GM23338 (cell line): Measurements from ENCODE around the gene TNFRSF8. TPM values are rescaled to one million over a fixed set of nuclear protein-coding genes. Genes with fewer than 3 reads are reported as not detected.

Experiments
- ATAC-seq: fragments of 200-7000 bp; cut with Tn5 transposase; 3 replicates; pipeline ENCODE4 v1.9.1; 2020
- DNase-seq: peaks from one replicate; pipeline ENCODE4 v3.0.0-alpha.2; 2015; ENCODE audit warnings: low spot score
- H2AFZ ChIP-seq: fragments of 200-600 bp; sonication (generic); 2 replicates; pipeline ENCODE4 v1.8.0; 2016; ENCODE audit warnings: antibody characterized with exemption, mild to moderate bottlenecking, moderate library complexity
- H3F3A ChIP-seq: fragments of 200-600 bp; sonication (generic); replicated peaks from 2 replicates; pipeline ENCODE4 v1.8.0; 2017; ENCODE audit warnings: antibody characterized with exemption, mixed run types, low read depth
- H3K27ac ChIP-seq: fragments of 200-600 bp; sonication (generic); 2 replicates; pipeline ENCODE4 v1.6.1; 2016; ENCODE audit warnings: low read depth
- H3K27me3 ChIP-seq: fragments of 200-600 bp; sonication (generic); 2 replicates; pipeline ENCODE4 v1.8.0; 2016; ENCODE audit warnings: mild to moderate bottlenecking, mixed run types, moderate library complexity; ENCODE audit not compliant: insufficient read depth
- H3K36me3 ChIP-seq: fragments of 200-600 bp; sonication (generic); 2 replicates; pipeline ENCODE4 v1.8.0; 2016; ENCODE audit warnings: mild to moderate bottlenecking; ENCODE audit not compliant: insufficient read depth
- H3K4me1 ChIP-seq: fragments of 200-600 bp; sonication (generic); 2 replicates; pipeline ENCODE4 v1.8.0; 2016; ENCODE audit warnings: mild to moderate bottlenecking, moderate library complexity; ENCODE audit not compliant: insufficient read depth
- H3K4me2 ChIP-seq: fragments of 200-600 bp; sonication (generic); 2 replicates; pipeline ENCODE4 v1.7.1; 2017; ENCODE audit warnings: mixed run types
- H3K4me3 ChIP-seq: fragments of 200-600 bp; sonication (generic); 2 replicates; pipeline ENCODE4 v1.6.1; 2016; ENCODE audit warnings: mixed run types
- H3K79me2 ChIP-seq: fragments of 200-600 bp; sonication (generic); replicated peaks from 2 replicates; pipeline ENCODE4 v1.8.0; 2017; ENCODE audit warnings: mild to moderate bottlenecking; ENCODE audit not compliant: insufficient read depth
- H3K9me2 ChIP-seq: fragments of 200-600 bp; sonication (generic); 2 replicates; pipeline ENCODE4 v1.8.0; 2017; ENCODE audit not compliant: insufficient read depth
- H4K20me1 ChIP-seq: fragments of 200-600 bp; sonication (generic); replicated peaks from 2 replicates; pipeline ENCODE4 v1.8.0; 2017; ENCODE audit warnings: mild to moderate bottlenecking; ENCODE audit not compliant: insufficient read depth
- H3K27ac Mint-ChIP-seq: 2 replicates; pipeline ENCODE4 v1.8.0; 2020; ENCODE audit warnings: inconsistent platforms, mild to moderate bottlenecking, moderate library complexity, mixed read lengths
- H3K27me3 Mint-ChIP-seq: 3 replicates; pipeline ENCODE4 v1.8.0; 2022; ENCODE audit warnings: low read depth, mild to moderate bottlenecking, moderate library complexity, mixed read lengths, inconsistent platforms; ENCODE audit not compliant: insufficient read depth, poor library complexity
- H3K36me3 Mint-ChIP-seq: 3 replicates; pipeline ENCODE4 v1.8.0; 2021; ENCODE audit warnings: low read depth, mild to moderate bottlenecking, inconsistent platforms, moderate library complexity, mixed read lengths
- H3K4me1 Mint-ChIP-seq: 3 replicates; pipeline ENCODE4 v1.8.0; 2020; ENCODE audit warnings: mild to moderate bottlenecking, inconsistent platforms, mixed read lengths
- H3K4me3 Mint-ChIP-seq: 3 replicates; pipeline ENCODE4 v1.8.0; 2021; ENCODE audit warnings: moderate library complexity, mild to moderate bottlenecking, inconsistent platforms, mixed read lengths
- H3K9me3 Mint-ChIP-seq: 3 replicates; pipeline ENCODE4 v1.8.0; 2020; ENCODE audit warnings: moderate library complexity, mild to moderate bottlenecking, inconsistent platforms, mixed read lengths
- CREB1 ChIP-seq: fragments of 250-450 bp; sonication (Bioruptor Pico); IDR thresholded peaks from 2 replicates; pipeline ENCODE4 v1.5.0; 2020; ENCODE audit warnings: low read depth, mild to moderate bottlenecking, moderate library complexity
- EZH2 ChIP-seq: fragments of 200-600 bp; sonication (generic); IDR thresholded peaks from one replicate; pipeline ENCODE4 v1.8.0; 2017; ENCODE audit warnings: antibody characterized with exemption, mild to moderate bottlenecking, low read depth; ENCODE audit not compliant: unreplicated experiment
- JUNB ChIP-seq: IDR thresholded peaks from one replicate; pipeline ENCODE4 v1.6.1; 2016; ENCODE audit warnings: antibody characterized with exemption; ENCODE audit not compliant: unreplicated experiment
- NANOG ChIP-seq: IDR thresholded peaks from 2 replicates; pipeline ENCODE4 v1.6.1; 2016; ENCODE audit warnings: antibody characterized with exemption, borderline replicate concordance
- polyA plus RNA-seq: library from polyadenylated mRNA; unstranded; fragments of >200 nt; fragmentation: Nextera tagmentation; extraction: Ambion mirVana; gene quantifications from 2 replicates; pipeline ENCODE4 v1.2.1, GENCODE V29; 2016
- total RNA-seq: library from RNA; depleted of rRNA; stranded (reverse); fragments of >200 nt; shearing (Covaris generic); gene quantifications from 2 replicates; pipeline ENCODE4 v1.2.3, GENCODE V29; 2014
- TF ChIP-seq, protein P1 (sequence below): fragments of 250-450 bp; sonication (Bioruptor Pico); IDR thresholded peaks from 2 replicates; pipeline ENCODE4 v1.5.0; 2020; ENCODE audit warnings: mild to moderate bottlenecking, moderate library complexity
- TF ChIP-seq, protein P2 (sequence below), 2 experiments: fragments of 200-600 bp in 1 of 2; sonication (generic) in 1 of 2; conservative IDR thresholded peaks; 2 replicates each; pipeline versions ENCODE4 v1.5.1 to v1.6.1; 2016 to 2017; ENCODE audit warnings: antibody characterized with exemption in 2 of 2, low read depth in 2 of 2, mild to moderate bottlenecking in 2 of 2, moderate library complexity in 1 of 2
- TF ChIP-seq, protein P3 (sequence below): IDR thresholded peaks from 2 replicates; pipeline ENCODE4 v1.6.1; 2016; ENCODE audit warnings: antibody characterized with exemption

TNFRSF8 gene
- total and polyA plus RNA-seq, 2 experiments from 2014 or later = 11.7 to 28.2 TPM

GRCh38 chr1:12180903-12181302 is 117.8 kb downstream of the TNFRSF8 start:
- H4K20me1 ChIP-seq = no peaks in the 10 kb centered on the region

More at GRCh38 chr1:12180903-12181302, 117.8 kb downstream of the TNFRSF8 start:
- H3K27me3 ChIP-seq = no peaks in the 10 kb centered on the region
- H3K4me3 ChIP-seq = no peak overlapping the region
- H3K4me1 Mint-ChIP-seq = peaks cover 20% of the 10 kb centered on the region
- H3K36me3 Mint-ChIP-seq = peaks cover 11% of the 10 kb centered on the region
- H3K79me2 ChIP-seq = no peaks in the 10 kb centered on the region
- H3K9me3 Mint-ChIP-seq = peaks cover 15% of the 10 kb centered on the region
- H3K27ac ChIP-seq = no peak overlapping the region
- DNase-seq (no peak), ATAC-seq (no peak)
- H3K27me3 Mint-ChIP-seq = peaks cover 18% of the 10 kb centered on the region
- H3K4me3 Mint-ChIP-seq = no peak overlapping the region
- H3K9me2 ChIP-seq = no peaks in the 10 kb centered on the region
- no peak overlapping the region for H2AFZ ChIP-seq
- no peaks in the 10 kb centered on the region for H3F3A ChIP-seq
- peaks cover 15% of the 10 kb centered on the region for H3K4me1 ChIP-seq
- no peaks in the 10 kb centered on the region for H3K36me3 ChIP-seq
- TF ChIP-seq, protein P1, sequence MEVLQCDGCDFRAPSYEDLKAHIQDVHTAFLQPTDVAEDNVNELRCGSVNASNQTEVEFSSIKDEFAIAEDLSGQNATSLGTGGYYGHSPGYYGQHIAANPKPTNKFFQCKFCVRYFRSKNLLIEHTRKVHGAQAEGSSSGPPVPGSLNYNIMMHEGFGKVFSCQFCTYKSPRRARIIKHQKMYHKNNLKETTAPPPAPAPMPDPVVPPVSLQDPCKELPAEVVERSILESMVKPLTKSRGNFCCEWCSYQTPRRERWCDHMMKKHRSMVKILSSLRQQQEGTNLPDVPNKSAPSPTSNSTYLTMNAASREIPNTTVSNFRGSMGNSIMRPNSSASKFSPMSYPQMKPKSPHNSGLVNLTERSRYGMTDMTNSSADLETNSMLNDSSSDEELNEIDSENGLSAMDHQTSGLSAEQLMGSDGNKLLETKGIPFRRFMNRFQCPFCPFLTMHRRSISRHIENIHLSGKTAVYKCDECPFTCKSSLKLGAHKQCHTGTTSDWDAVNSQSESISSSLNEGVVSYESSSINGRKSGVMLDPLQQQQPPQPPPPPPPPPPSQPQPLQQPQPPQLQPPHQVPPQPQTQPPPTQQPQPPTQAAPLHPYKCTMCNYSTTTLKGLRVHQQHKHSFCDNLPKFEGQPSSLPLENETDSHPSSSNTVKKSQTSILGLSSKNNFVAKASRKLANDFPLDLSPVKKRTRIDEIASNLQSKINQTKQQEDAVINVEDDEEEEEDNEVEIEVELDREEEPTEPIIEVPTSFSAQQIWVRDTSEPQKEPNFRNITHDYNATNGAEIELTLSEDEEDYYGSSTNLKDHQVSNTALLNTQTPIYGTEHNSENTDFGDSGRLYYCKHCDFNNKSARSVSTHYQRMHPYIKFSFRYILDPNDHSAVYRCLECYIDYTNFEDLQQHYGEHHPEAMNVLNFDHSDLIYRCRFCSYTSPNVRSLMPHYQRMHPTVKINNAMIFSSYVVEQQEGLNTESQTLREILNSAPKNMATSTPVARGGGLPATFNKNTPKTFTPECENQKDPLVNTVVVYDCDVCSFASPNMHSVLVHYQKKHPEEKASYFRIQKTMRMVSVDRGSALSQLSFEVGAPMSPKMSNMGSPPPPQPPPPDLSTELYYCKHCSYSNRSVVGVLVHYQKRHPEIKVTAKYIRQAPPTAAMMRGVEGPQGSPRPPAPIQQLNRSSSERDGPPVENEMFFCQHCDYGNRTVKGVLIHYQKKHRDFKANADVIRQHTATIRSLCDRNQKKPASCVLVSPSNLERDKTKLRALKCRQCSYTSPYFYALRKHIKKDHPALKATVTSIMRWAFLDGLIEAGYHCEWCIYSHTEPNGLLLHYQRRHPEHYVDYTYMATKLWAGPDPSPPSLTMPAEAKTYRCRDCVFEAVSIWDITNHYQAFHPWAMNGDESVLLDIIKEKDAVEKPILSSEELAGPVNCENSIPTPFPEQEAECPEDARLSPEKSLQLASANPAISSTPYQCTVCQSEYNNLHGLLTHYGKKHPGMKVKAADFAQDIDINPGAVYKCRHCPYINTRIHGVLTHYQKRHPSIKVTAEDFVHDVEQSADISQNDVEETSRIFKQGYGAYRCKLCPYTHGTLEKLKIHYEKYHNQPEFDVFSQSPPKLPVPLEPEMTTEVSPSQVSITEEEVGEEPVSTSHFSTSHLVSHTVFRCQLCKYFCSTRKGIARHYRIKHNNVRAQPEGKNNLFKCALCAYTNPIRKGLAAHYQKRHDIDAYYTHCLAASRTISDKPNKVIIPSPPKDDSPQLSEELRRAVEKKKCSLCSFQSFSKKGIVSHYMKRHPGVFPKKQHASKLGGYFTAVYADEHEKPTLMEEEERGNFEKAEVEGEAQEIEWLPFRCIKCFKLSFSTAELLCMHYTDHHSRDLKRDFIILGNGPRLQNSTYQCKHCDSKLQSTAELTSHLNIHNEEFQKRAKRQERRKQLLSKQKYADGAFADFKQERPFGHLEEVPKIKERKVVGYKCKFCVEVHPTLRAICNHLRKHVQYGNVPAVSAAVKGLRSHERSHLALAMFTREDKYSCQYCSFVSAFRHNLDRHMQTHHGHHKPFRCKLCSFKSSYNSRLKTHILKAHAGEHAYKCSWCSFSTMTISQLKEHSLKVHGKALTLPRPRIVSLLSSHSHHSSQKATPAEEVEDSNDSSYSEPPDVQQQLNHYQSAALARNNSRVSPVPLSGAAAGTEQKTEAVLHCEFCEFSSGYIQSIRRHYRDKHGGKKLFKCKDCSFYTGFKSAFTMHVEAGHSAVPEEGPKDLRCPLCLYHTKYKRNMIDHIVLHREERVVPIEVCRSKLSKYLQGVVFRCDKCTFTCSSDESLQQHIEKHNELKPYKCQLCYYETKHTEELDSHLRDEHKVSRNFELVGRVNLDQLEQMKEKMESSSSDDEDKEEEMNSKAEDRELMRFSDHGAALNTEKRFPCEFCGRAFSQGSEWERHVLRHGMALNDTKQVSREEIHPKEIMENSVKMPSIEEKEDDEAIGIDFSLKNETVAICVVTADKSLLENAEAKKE (CRISPR knock-in tag) = no peak
- TF ChIP-seq NANOG (no peak), CREB1 (no peak), EZH2 (no peak), JUNB (no peak)
- TF ChIP-seq, protein P2, sequence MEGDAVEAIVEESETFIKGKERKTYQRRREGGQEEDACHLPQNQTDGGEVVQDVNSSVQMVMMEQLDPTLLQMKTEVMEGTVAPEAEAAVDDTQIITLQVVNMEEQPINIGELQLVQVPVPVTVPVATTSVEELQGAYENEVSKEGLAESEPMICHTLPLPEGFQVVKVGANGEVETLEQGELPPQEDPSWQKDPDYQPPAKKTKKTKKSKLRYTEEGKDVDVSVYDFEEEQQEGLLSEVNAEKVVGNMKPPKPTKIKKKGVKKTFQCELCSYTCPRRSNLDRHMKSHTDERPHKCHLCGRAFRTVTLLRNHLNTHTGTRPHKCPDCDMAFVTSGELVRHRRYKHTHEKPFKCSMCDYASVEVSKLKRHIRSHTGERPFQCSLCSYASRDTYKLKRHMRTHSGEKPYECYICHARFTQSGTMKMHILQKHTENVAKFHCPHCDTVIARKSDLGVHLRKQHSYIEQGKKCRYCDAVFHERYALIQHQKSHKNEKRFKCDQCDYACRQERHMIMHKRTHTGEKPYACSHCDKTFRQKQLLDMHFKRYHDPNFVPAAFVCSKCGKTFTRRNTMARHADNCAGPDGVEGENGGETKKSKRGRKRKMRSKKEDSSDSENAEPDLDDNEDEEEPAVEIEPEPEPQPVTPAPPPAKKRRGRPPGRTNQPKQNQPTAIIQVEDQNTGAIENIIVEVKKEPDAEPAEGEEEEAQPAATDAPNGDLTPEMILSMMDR (conservative IDR thresholded peaks at IDR 0.05; ENCODE audit: low read depth in 2 of 2) = no peak
- TF ChIP-seq, protein P3, sequence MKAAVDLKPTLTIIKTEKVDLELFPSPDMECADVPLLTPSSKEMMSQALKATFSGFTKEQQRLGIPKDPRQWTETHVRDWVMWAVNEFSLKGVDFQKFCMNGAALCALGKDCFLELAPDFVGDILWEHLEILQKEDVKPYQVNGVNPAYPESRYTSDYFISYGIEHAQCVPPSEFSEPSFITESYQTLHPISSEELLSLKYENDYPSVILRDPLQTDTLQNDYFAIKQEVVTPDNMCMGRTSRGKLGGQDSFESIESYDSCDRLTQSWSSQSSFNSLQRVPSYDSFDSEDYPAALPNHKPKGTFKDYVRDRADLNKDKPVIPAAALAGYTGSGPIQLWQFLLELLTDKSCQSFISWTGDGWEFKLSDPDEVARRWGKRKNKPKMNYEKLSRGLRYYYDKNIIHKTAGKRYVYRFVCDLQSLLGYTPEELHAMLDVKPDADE = no peak
- no peak overlapping the region for H3K4me2 ChIP-seq
- no peak overlapping the region for H3K27ac Mint-ChIP-seq
